Stimulated activated CD8-positive, alpha-beta memory T cell treated with anti-CD3 and anti-CD28 coated beads, Interleukin-4, amount 100 ng/mL, for 24 hours (primary cell): ENCODE data around the gene TTC17.
"Not testable (repeated sequence)": the region's sequence is repeated elsewhere in the genome, so short reads cannot be mapped to it uniquely, and the experiment has no call there.

Source experiments
- DNase-seq: peaks from one replicate; pipeline ENCODE4 v3.0.0-alpha.2; 2020; ENCODE audit warnings: low read depth

The TTC17 gene

GRCh38 chr11:43358801-43359421, at the start of gene TTC17:
TSS of gene TTC17 (plus strand) at chr11:43358920. CDS start at chr11:43358955, 35 bp downstream.
- peak; percentile 92 for DNase-seq

- peak; percentile 90 for DNase-seq
These were observed 46.7 kb upstream of the TTC17 start, which contains the start of gene API5 for GRCh38 chr11:43311791-43312607. TSS of gene API5 (plus strand) at chr11:43311996. CDS start at chr11:43312128, 132 bp downstream.

GRCh38 chr11:43315966-43316365, 42.8 kb upstream of the TTC17 start:
- DNase-seq = no peak

GRCh38 chr11:43316451-43316850, 42.3 kb upstream of the TTC17 start:
- no peak for DNase-seq

DNA sequence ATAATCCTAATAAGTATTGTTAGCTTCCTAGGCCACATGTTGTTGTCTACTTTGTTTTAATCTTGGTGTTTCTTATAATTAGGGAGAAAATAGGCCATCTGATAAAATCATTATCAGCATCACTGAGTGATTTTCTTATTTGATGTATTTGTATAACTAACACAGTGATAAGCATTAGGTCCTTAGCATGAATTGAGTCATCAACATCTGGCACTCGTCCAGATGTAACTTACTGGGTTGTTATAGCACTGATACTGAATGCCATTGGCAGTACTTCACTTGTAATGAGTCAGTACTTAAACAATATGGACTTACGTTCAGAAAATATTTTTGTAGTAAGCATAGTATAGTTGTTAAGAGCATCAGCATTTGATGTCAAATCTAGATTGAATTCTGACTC, 30.7 kb upstream of the TTC17 start:
- DNase-seq = no peak

DNA sequence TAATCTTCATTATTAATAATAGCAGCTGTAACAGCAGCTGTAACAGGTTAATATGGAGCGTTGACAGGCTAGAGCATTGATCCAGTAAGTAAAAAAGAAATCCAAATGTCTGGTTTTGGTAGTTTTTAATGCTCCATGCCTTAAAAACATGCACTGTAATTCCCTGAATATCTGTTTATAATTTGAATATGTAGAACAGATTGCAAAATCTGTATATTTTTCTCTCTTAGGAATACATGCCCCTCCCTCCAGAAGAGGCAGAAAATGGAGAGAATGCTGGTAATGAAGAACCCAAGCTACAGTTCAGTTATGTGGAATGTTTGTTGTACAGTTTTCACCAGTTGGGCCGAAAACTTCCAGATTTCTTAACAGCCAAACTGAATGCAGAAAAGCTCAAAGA, 30.2 kb upstream of the TTC17 start:
- DNase-seq = no peak

- no peak for DNase-seq
These were observed 17.6 kb upstream of the TTC17 start for GRCh38 chr11:43341159-43341558.

- not testable (repeated sequence) for DNase-seq
These were observed 7.3 kb upstream of the TTC17 start for GRCh38 chr11:43351426-43351825.

DNA sequence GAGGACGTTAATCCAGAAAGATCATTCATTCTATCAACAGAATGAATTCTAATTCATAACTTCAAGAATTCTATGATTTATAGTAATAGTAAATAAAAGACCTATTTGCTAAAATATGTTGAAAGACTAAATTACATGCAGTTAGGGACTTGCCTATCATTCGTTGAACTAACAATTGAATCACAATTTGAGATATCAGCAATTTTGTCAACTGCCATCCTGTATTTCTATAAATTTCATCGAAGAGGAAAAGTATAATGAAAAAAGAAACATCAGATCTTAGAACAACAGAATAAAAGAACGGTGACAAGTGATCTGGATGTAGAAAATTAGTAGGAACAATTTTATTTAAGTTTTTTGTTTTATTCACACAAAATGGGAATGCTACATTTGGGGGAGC, 4.4 kb upstream of the TTC17 start:
- no peak for DNase-seq

GRCh38 chr11:43356336-43356735, 2.4 kb upstream of the TTC17 start:
- DNase-seq = no peak

GRCh38 chr11:43358279-43358800, 380 bp upstream of the TTC17 start:
- no peak for DNase-seq

DNA sequence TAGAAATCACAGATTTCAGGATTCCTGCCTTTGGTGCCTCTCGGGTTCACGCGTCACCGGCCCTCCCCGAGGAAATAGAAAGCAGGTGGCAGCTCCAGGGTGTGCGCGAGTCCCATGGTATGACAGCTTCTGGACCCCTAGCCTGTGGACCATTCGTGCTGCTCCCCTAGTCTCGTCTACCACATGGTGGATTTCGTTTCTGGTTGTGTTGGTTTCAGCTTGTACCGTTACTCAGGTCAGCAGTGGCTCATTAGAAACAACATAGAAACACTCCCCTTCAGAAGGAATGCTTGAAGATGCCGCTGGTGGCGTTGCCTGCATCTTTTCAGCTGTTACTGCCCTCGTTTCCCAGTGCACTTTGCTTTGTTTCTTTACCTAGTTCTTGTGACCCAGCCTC, 700 bp downstream of the TTC17 start:
- no peak for DNase-seq

DNA sequence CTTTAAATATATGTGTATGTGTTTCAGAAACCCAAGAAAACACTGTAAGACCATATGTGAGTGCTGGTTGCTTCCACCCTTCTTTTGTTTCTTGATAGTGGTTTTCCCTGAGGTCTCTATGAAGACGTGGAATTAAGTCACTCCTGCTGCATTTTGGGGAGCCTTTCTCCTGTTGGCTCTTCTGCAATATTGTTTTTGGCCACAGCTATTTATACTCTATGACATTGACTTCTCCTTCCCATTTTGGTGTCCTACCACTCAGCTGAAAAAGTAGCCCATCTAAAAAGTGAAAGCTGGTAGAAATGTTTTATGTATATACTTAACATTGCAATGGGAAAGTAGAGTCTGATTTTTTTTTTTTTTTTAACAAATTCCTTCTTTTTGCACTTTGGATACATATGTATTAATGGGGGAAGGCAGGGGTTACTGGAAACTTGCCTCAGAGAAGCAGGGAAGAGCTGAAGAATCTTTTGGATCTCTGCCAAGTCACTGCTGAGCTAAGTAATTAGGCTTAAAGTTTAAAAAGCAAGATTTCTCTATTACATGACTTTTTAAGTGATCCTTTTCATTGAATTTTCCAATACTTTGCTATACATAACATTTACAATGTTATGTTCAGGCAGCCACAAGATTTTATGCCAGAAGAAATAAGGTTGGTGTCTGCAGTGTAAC, 1.8 kb downstream of the TTC17 start:
- no peak for DNase-seq

GRCh38 chr11:43366677-43367076, 8.0 kb downstream of the TTC17 start:
- DNase-seq = no peak

DNA sequence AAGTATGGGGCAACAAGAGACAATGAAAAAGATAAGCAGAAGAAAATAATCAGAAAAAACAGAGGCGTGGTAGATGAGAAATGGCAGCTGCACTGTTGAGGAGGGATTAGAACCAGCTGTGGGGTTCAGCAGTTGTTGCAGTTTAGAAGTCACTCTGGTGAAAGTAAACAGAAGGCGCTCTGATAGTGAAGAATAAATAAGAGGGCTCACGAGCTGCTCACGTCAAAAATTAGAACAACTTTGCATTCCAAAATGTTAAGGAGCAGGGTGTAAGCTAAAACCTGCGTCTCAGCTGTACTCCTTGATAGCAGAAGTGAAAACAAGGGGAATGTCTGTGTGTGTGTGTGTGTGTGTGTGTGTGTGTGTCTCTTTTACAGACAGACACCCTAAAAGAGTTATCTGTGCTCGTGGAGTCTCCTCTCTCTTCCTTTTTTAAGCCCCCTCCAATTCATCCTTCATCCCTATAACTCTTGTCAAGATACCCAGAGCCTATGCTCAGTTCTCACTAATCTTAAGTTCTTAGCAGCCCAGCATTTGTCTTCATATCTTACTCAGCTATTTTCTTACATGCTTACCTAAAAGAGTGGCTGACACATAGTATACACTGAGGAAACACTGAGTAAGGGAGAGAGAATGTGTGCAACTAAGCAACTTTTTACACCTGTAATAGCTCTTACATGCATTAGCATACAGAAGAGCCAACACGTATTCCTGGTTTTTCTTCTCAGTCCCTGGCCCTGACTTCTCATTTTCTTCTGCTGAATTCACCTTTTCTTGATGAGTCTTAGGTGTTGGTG, 8.9 kb downstream of the TTC17 start:
- no peak for DNase-seq

GRCh38 chr11:43376065-43376464, 17.3 kb downstream of the TTC17 start:
- DNase-seq = no peak

GRCh38 chr11:43376594-43376993, 17.9 kb downstream of the TTC17 start:
- no peak for DNase-seq

DNA sequence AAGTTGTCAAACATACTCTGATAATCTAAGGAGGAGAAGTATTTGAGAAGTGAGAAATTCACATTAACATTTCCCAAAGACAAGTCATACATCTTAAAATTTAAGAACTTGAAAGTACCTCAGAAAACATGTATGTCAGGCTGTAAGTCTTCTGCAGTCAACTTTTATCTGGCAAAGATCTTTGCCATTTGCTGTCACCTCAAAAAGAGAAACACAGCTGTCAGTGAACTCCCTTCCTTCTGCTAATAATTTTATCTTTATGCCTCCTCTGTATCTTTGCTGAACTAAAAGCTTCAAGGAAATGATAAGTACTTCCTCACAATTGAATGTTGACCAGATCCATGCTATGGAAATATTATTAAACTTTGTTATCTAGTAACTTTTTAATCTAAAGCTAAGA, 18.7 kb downstream of the TTC17 start:
- no peak for DNase-seq

GRCh38 chr11:43378897-43379296, 20.2 kb downstream of the TTC17 start:
- DNase-seq = no peak

DNA sequence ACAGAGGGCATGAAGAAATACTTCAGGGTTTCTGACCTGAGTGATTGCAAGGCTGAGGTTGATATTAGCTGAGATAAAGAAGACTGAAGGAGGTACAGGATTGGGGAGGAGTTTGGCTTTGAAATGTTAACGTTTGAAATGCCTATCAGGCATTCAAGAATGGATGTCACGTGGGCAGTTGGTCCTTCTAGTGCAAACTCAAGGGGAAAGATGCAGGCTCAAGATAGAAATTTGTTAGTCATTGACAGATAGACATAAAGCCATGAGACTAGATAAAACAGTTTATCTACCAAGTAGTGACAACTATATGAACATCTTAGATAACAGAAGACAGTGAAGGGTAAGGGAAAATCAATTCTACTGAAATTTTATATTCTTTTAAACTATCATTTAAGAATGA, 23.1 kb downstream of the TTC17 start:
- DNase-seq = no peak

GRCh38 chr11:43382614-43383013, 23.9 kb downstream of the TTC17 start:
- DNase-seq = no peak

DNA sequence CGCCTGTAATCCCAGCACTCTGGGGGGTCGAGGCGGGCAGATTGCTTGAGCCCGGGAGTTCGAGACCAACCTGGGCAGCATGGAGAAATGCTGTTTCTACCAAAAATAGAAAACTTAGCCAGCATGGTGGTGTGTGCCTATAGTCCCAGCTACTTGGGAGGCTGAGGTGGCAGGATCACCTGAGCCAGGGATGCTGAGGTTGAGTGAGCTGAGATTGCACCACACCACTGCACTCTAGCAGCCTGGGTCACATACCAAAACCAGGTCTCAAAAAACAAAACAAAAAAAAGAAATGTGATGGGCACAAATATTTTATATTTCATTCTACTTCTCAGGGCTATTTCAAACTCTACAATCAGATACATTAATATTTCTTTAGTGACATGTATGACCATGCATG, 25.7 kb downstream of the TTC17 start:
- DNase-seq = no peak
